Measurements from ENCODE around the gene SERPINF2. TPM values are rescaled to one million over a fixed set of nuclear protein-coding genes. Genes with fewer than 3 reads are reported as not detected.
"Not testable (repeated sequence)": the region's sequence is repeated elsewhere in the genome, so short reads cannot be mapped to it uniquely, and the experiment has no call there.

SERPINF2 gene
- polyA plus RNA-seq, 1 of the 3 experiments (the other 2 are of a cell fraction) = 0.26 TPM

GRCh38 chr17:1797323-1797722 is 54.7 kb downstream of the SERPINF2 start:
- 78% methylated on average over 3 of the region's 3 CpGs for WGBS (ENCODE audit: low lambda C conversion rate)
- peaks cover 19% of the 10 kb centered on the region; the same call in 1 of the 2 replicates for H3K79me2 ChIP-seq (ENCODE audit: insufficient read depth)

GRCh38 chr17:1797846-1798245 is 55.2 kb downstream of the SERPINF2 start:
- 95% methylated on average over 7 of the region's 8 CpGs for WGBS (ENCODE audit: low lambda C conversion rate)
- Histone ChIP-seq H3K4me1 (ENCODE audit: control insufficient read depth in 1 of 2, insufficient read depth in 2 of 2, low read depth in 1 of 2, low read length in 1 of 2) (peaks cover 0 to 14% of the 10 kb centered on the region in 2 experiments; a peak in 2 of 4 replicates), H3K79me2 (ENCODE audit: insufficient read depth) (peaks cover 14% of the 10 kb centered on the region; the same call in 1 of the 2 replicates), H3K36me3 (replicated peaks in 1 of 2; ENCODE audit: control insufficient read depth in 1 of 2, insufficient read depth in 2 of 2, low read length in 1 of 2) (peaks cover 8 to 12% of the 10 kb centered on the region in 2 experiments)
- H3K27ac ChIP-seq (ENCODE audit: low read depth in 2 of 2, low read length in 1 of 2); H4K20me1 ChIP-seq (ENCODE audit: insufficient read depth); H3F3A ChIP-seq (replicated peaks; ENCODE audit: insufficient read depth); DNase-seq; H3K4me2 ChIP-seq; POLR2A ChIA-PET; H3K4me3 ChIP-seq (ENCODE audit: low read depth in 2 of 2, low read length in 1 of 2); H3K9me3 ChIP-seq; H3K9me2 ChIP-seq; H2AFZ ChIP-seq (ENCODE audit: low read depth); H3K27me3 ChIP-seq (ENCODE audit: insufficient read depth); H3K9ac ChIP-seq: not testable (repeated sequence)
- CTCF ChIA-PET = interaction anchor here (1.2 kb wide), 1 partner anchor 228 kb away, joined by 4 read pairs; no protein-coding TSS in a partner anchor

More at GRCh38 chr17:1797323-1797722, 54.7 kb downstream of the SERPINF2 start:
- TF ChIP-seq JUND (IDR thresholded peaks at IDR 0.05) (no peak), USF2 (IDR thresholded peaks at IDR 0.05; ENCODE audit: borderline replicate concordance, low read depth, low read length) (no peak), SIN3A (IDR thresholded peaks at IDR 0.05; ENCODE audit: borderline replicate concordance, low read depth, low read length) (no peak), USF1 (IDR thresholded peaks at IDR 0.05; ENCODE audit: borderline replicate concordance, low read depth) (no peak), NFIC (IDR thresholded peaks at IDR 0.05; ENCODE audit: borderline replicate concordance) (no peak), MEF2A (IDR thresholded peaks at IDR 0.05; ENCODE audit: borderline replicate concordance, low read depth) (no peak), CTCF (IDR thresholded peaks at IDR 0.05) (no peak), RAD21 (IDR thresholded peaks at IDR 0.05; ENCODE audit: low read length) (no peak), POLR2AphosphoS5 (IDR thresholded peaks at IDR 0.05; ENCODE audit: low read depth, low read length) (no peak), FOXM1 (IDR thresholded peaks at IDR 0.05; ENCODE audit: low read depth) (no peak)
- CTCF ChIA-PET = interaction anchor here (0.9 to 1.2 kb wide), 3 partner anchors 13 to 229 kb away, joined by 3 to 5 read pairs (median 4); no protein-coding TSS in a partner anchor
- peaks cover 6% of the 10 kb centered on the region for H3F3A ChIP-seq (replicated peaks; ENCODE audit: insufficient read depth)
- no peak overlapping the region for H3K4me2 ChIP-seq
- H3K9me3 ChIP-seq = no peaks in the 10 kb centered on the region
- H3K27ac ChIP-seq (ENCODE audit: low read depth in 2 of 2, low read length in 1 of 2) = 0 out of 4 replicates have a peak overlapping the region, but pooled peaks of 1 of the 2 experiments have one; percentile 2
- H3K36me3 ChIP-seq (replicated peaks in 1 of 2; ENCODE audit: control insufficient read depth in 1 of 2, insufficient read depth in 2 of 2, low read length in 1 of 2) = peaks cover 8 to 12% of the 10 kb centered on the region in 2 experiments
- no peak overlapping the region for H3K4me3 ChIP-seq (ENCODE audit: low read depth in 2 of 2, low read length in 1 of 2)
- H3K27me3 ChIP-seq (ENCODE audit: insufficient read depth) = no peaks in the 10 kb centered on the region
- no peak for DNase-seq
- H3K4me1 ChIP-seq (ENCODE audit: control insufficient read depth in 1 of 2, insufficient read depth in 2 of 2, low read depth in 1 of 2, low read length in 1 of 2) = peaks cover 0 to 18% of the 10 kb centered on the region in 2 experiments; a peak in 2 of 4 replicates
- H2AFZ ChIP-seq (ENCODE audit: low read depth) = no peak overlapping the region
- no peak overlapping the region for H3K9ac ChIP-seq
- no peaks in the 10 kb centered on the region for H3K9me2 ChIP-seq
- POLR2A ChIA-PET = no interaction called here
- no peaks in the 10 kb centered on the region for H4K20me1 ChIP-seq (ENCODE audit: insufficient read depth)
